ENCODE data around the gene ARHGEF3.
A peak's percentile ranks its signal among the peaks of the same experiment; 100 is the strongest.

ARHGEF3 gene

GRCh38 chr3:56706629-56707028 is 95.1 kb downstream of the ARHGEF3 start:
- Histone ChIP-seq H4K20me1 (ENCODE audit: insufficient read depth, low read length) (no peaks in the 10 kb centered on the region), H3K4me3 (ENCODE audit: low read depth, low read length, poor library complexity, severe bottlenecking) (no peak overlapping the region), H3K79me2 (ENCODE audit: insufficient read depth, low read length) (no peaks in the 10 kb centered on the region), H3K9me3 (ENCODE audit: low read length) (no peaks in the 10 kb centered on the region), H3K27ac (ENCODE audit: low read depth, low read length, poor library complexity, severe bottlenecking) (no peak overlapping the region), H2AFZ (ENCODE audit: low read length) (no peak overlapping the region), H3K9me2 (ENCODE audit: low read depth, low read length) (no peaks in the 10 kb centered on the region), H3K9ac (ENCODE audit: low read length) (no peak overlapping the region), H3K4me1 (ENCODE audit: insufficient read depth, low read length, severe bottlenecking) (no peaks in the 10 kb centered on the region), H3F3A (ENCODE audit: insufficient read depth, low read length) (no peaks in the 10 kb centered on the region), H3K4me2 (ENCODE audit: low read length) (no peak overlapping the region), H3K36me3 (ENCODE audit: insufficient read depth, low read length) (no peaks in the 10 kb centered on the region), H3K27me3 (ENCODE audit: insufficient read depth, low read length) (no peaks in the 10 kb centered on the region)
- no peak for TF ChIP-seq EZH2 (IDR thresholded peaks at IDR 0.05; ENCODE audit: borderline replicate concordance, low read length)
- TF ChIP-seq, protein P1, sequence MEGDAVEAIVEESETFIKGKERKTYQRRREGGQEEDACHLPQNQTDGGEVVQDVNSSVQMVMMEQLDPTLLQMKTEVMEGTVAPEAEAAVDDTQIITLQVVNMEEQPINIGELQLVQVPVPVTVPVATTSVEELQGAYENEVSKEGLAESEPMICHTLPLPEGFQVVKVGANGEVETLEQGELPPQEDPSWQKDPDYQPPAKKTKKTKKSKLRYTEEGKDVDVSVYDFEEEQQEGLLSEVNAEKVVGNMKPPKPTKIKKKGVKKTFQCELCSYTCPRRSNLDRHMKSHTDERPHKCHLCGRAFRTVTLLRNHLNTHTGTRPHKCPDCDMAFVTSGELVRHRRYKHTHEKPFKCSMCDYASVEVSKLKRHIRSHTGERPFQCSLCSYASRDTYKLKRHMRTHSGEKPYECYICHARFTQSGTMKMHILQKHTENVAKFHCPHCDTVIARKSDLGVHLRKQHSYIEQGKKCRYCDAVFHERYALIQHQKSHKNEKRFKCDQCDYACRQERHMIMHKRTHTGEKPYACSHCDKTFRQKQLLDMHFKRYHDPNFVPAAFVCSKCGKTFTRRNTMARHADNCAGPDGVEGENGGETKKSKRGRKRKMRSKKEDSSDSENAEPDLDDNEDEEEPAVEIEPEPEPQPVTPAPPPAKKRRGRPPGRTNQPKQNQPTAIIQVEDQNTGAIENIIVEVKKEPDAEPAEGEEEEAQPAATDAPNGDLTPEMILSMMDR (IDR thresholded peaks at IDR 0.05; ENCODE audit: low read length) = no peak

GRCh38 chr3:56704706-56705105 is 97.0 kb downstream of the ARHGEF3 start:
- Histone ChIP-seq H4K20me1 (ENCODE audit: insufficient read depth, low read length) (no peaks in the 10 kb centered on the region), H3F3A (ENCODE audit: insufficient read depth, low read length) (no peaks in the 10 kb centered on the region), H3K27ac (ENCODE audit: low read depth, low read length, poor library complexity, severe bottlenecking) (no peak overlapping the region), H3K36me3 (ENCODE audit: insufficient read depth, low read length) (no peaks in the 10 kb centered on the region), H3K4me1 (ENCODE audit: insufficient read depth, low read length, severe bottlenecking) (no peaks in the 10 kb centered on the region), H3K27me3 (ENCODE audit: insufficient read depth, low read length) (no peaks in the 10 kb centered on the region), H3K79me2 (ENCODE audit: insufficient read depth, low read length) (no peaks in the 10 kb centered on the region), H3K9ac (ENCODE audit: low read length) (no peak overlapping the region), H3K4me2 (ENCODE audit: low read length) (no peak overlapping the region), H3K9me3 (ENCODE audit: low read length) (no peaks in the 10 kb centered on the region), H3K9me2 (ENCODE audit: low read depth, low read length) (no peaks in the 10 kb centered on the region), H2AFZ (ENCODE audit: low read length) (no peak overlapping the region), H3K4me3 (ENCODE audit: low read depth, low read length, poor library complexity, severe bottlenecking) (no peak overlapping the region)
- no peak for TF ChIP-seq EZH2 (IDR thresholded peaks at IDR 0.05; ENCODE audit: borderline replicate concordance, low read length)
- TF ChIP-seq, protein P1 (IDR thresholded peaks at IDR 0.05; ENCODE audit: low read length) = no peak

DNA sequence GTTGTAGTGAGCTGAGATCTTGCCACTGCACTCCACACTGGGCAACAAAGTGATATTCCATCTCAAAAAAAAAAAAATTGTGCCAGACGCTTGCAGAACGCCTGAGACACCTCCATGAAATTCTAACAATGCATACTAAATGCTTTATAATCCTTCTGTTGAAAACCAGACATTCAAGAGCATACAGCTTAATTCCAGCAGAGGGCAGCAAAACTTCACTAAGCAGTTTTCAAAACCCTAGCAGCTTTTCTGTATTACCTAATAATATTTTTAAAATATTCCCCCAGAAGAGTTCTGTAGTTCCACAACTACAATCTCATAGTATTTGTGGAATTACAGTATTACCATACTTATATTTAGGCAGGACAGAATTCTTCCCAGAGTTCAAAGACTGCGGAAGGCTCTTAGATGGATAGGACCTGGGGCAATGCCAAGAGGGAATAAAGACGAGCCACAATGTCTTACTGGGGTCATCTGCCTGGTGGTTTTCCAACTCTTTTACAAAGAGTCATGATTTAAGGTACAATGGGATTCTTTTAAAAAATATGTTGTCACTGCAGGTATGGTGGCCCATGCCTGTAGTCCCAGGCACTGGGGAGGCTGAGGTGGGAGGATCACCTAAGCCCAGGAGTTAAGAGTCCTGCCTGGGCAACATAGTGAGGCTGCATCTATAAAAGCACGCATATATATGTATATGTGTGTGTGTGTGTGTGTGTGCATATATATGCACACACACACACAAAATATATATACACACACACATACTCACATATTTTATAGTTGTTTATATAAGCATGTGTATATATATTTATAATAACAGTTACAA is 99.0 kb downstream of the ARHGEF3 start:
- Histone ChIP-seq H3K9ac (ENCODE audit: low read length) (no peak overlapping the region), H4K20me1 (ENCODE audit: insufficient read depth, low read length) (no peaks in the 10 kb centered on the region), H3K4me3 (ENCODE audit: low read depth, low read length, poor library complexity, severe bottlenecking) (no peak overlapping the region), H3K9me2 (ENCODE audit: low read depth, low read length) (no peaks in the 10 kb centered on the region), H3K27me3 (ENCODE audit: insufficient read depth, low read length) (no peaks in the 10 kb centered on the region), H3K79me2 (ENCODE audit: insufficient read depth, low read length) (no peaks in the 10 kb centered on the region), H3F3A (ENCODE audit: insufficient read depth, low read length) (no peaks in the 10 kb centered on the region), H3K9me3 (ENCODE audit: low read length) (no peaks in the 10 kb centered on the region), H2AFZ (ENCODE audit: low read length) (no peak overlapping the region), H3K4me2 (ENCODE audit: low read length) (no peak overlapping the region), H3K27ac (ENCODE audit: low read depth, low read length, poor library complexity, severe bottlenecking) (no peak overlapping the region), H3K36me3 (ENCODE audit: insufficient read depth, low read length) (no peaks in the 10 kb centered on the region), H3K4me1 (ENCODE audit: insufficient read depth, low read length, severe bottlenecking) (no peaks in the 10 kb centered on the region)
- TF ChIP-seq EZH2 (IDR thresholded peaks at IDR 0.05; ENCODE audit: borderline replicate concordance, low read length) = no peak
- TF ChIP-seq, protein P1 (IDR thresholded peaks at IDR 0.05; ENCODE audit: low read length) = peak; percentile 78
